SU-DHL-6 (cell line): ENCODE results near the gene DNAH14.
"Not testable (repeated sequence)": the region's sequence is repeated elsewhere in the genome, so short reads cannot be mapped to it uniquely, and the experiment has no call there.

Source experiments
- H2AFZ ChIP-seq: fragments of 200-600 bp; sonication (generic); 2 replicates; pipeline ENCODE4 v1.6.1; 2014; ENCODE audit warnings: low read depth, mild to moderate bottlenecking, moderate library complexity, mixed read lengths, antibody characterized with exemption, low read length; ENCODE audit not compliant: severe bottlenecking
- H3F3A ChIP-seq: fragments of 200-600 bp; shearing (Covaris generic); 2 replicates; pipeline ENCODE4 v1.6.0; 2016; ENCODE audit warnings: antibody characterized with exemption, mild to moderate bottlenecking; ENCODE audit not compliant: insufficient read depth
- H3K27ac ChIP-seq: fragments of 200-600 bp; sonication (generic); 2 replicates; pipeline ENCODE4 v1.5.1; 2016; ENCODE audit warnings: low read depth, mild to moderate bottlenecking, low read length, moderate library complexity, mixed read lengths
- H3K27me3 ChIP-seq: fragments of 200-600 bp; sonication (generic), shearing (Covaris generic); 2 replicates; pipeline ENCODE4 v1.6.0; 2014; ENCODE audit warnings: mild to moderate bottlenecking, low read length
- H3K36me3 ChIP-seq: fragments of 200-600 bp; sonication (generic); 2 replicates; pipeline ENCODE4 v1.6.1; 2014; ENCODE audit warnings: mild to moderate bottlenecking, low read length, mixed read lengths
- H3K4me2 ChIP-seq: fragments of 300-600, 200-600 bp; shearing (Covaris generic), sonication (generic); 2 replicates; pipeline ENCODE4 v1.6.0; 2014; ENCODE audit warnings: low read length, low read depth, mild to moderate bottlenecking; ENCODE audit not compliant: poor library complexity, severe bottlenecking
- H3K4me3 ChIP-seq: fragments of 200-600 bp; sonication (generic); 2 replicates; pipeline ENCODE4 v1.5.1; 2014; ENCODE audit warnings: antibody characterized with exemption, low read length, mild to moderate bottlenecking, mixed read lengths; ENCODE audit not compliant: insufficient read depth, poor library complexity, severe bottlenecking
- H3K79me2 ChIP-seq: fragments of 200-600 bp; sonication (generic); 2 replicates; pipeline ENCODE4 v1.6.1; 2014; ENCODE audit warnings: mild to moderate bottlenecking, low read length, moderate library complexity; ENCODE audit not compliant: insufficient read depth
- H3K9ac ChIP-seq: fragments of 200-600 bp; sonication (generic); 2 replicates; pipeline ENCODE4 v1.7.0; 2014; ENCODE audit warnings: mild to moderate bottlenecking, low read length
- H3K9me2 ChIP-seq: fragments of 200-600 bp; sonication (generic); replicated peaks from 2 replicates; pipeline ENCODE4 v1.6.1; 2014; ENCODE audit warnings: low read length; ENCODE audit not compliant: insufficient read depth
- H3K9me3 ChIP-seq: fragments of 200-600 bp; sonication (generic); 2 replicates; pipeline ENCODE4 v1.6.1; 2014; ENCODE audit warnings: low read length, mixed read lengths; ENCODE audit not compliant: insufficient read depth
- H4K20me1 ChIP-seq: fragments of 200-600 bp; sonication (generic); 2 replicates; pipeline ENCODE4 v1.6.1; 2014; ENCODE audit warnings: low read depth, mild to moderate bottlenecking, antibody characterized with exemption, low read length, moderate library complexity, mixed read lengths
- EZH2phosphoT487 ChIP-seq: fragments of 200-600 bp; sonication (generic), shearing (Covaris generic); conservative IDR thresholded peaks from 2 replicates; pipeline ENCODE4 v1.6.1; 2018; ENCODE audit warnings: mild to moderate bottlenecking, antibody characterized with exemption, low read length, moderate library complexity, mixed read lengths
- TF ChIP-seq, protein P1 (sequence below): fragments of 200-600 bp; sonication (generic); IDR thresholded peaks from one replicate; pipeline ENCODE4 v1.5.1; 2017; ENCODE audit warnings: antibody characterized with exemption, mild to moderate bottlenecking, low read length, moderate library complexity; ENCODE audit not compliant: insufficient read depth, poor library complexity, severe bottlenecking

Gene DNAH14

DNA sequence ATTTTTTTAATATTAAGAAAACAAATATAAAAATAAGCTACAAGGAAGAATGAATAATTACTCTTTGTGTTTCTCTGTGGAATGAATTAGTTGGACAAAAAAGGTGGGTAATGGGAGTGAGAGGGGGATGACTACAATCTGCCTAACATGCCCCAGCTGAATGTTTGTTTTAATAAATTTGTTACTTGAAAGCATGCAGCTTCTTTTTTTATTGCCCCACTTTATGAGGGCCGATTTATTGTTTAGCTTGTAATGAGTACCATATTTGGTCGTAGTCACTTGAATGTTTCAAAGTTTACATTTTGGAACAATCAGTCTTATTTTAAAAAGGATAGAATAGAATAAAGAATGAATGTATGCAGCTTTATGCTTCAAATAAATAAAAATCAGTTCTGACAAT, 301.0 kb downstream of the DNAH14 start:
- Histone ChIP-seq H3K4me3 (no peak overlapping the region), H3K27me3 (no peaks in the 10 kb centered on the region), H3F3A (no peaks in the 10 kb centered on the region), H3K9ac (no peak overlapping the region), H4K20me1 (no peaks in the 10 kb centered on the region), H3K27ac (no peak overlapping the region), H3K4me2 (no peak overlapping the region), H3K36me3 (no peaks in the 10 kb centered on the region), H3K9me2 (no peaks in the 10 kb centered on the region), H2AFZ (no peak overlapping the region), H3K9me3 (no peaks in the 10 kb centered on the region), H3K79me2 (no peaks in the 10 kb centered on the region)
- TF ChIP-seq, protein P1, sequence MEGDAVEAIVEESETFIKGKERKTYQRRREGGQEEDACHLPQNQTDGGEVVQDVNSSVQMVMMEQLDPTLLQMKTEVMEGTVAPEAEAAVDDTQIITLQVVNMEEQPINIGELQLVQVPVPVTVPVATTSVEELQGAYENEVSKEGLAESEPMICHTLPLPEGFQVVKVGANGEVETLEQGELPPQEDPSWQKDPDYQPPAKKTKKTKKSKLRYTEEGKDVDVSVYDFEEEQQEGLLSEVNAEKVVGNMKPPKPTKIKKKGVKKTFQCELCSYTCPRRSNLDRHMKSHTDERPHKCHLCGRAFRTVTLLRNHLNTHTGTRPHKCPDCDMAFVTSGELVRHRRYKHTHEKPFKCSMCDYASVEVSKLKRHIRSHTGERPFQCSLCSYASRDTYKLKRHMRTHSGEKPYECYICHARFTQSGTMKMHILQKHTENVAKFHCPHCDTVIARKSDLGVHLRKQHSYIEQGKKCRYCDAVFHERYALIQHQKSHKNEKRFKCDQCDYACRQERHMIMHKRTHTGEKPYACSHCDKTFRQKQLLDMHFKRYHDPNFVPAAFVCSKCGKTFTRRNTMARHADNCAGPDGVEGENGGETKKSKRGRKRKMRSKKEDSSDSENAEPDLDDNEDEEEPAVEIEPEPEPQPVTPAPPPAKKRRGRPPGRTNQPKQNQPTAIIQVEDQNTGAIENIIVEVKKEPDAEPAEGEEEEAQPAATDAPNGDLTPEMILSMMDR, result no peak
- TF ChIP-seq EZH2phosphoT487, result no peak

DNA sequence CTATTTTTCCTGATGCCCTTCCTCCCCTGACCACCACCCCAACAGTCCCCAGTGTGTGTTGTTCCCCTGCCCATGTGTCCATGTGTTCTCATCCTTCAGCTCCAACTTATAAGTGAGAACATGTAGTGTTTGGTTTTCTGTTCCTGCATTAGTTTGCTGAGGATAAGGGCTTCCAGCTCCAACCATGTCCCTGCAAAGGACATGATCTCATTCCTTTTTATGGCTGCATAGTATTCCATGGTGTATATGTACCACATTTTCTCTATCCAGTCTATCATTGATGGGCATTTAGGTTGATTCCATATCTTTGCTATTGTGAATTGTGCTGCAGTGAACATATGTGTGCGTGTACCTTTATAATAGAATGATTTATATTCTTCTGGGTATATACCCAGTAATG, 303.5 kb downstream of the DNAH14 start:
- H2AFZ ChIP-seq, H3K27ac ChIP-seq, H3K27me3 ChIP-seq, H3K36me3 ChIP-seq, H3K4me3 ChIP-seq, H3K9me2 ChIP-seq, H3F3A ChIP-seq, H3K79me2 ChIP-seq, H3K9me3 ChIP-seq, H3K9ac ChIP-seq, H4K20me1 ChIP-seq, H3K4me2 ChIP-seq: not testable (repeated sequence)

DNA sequence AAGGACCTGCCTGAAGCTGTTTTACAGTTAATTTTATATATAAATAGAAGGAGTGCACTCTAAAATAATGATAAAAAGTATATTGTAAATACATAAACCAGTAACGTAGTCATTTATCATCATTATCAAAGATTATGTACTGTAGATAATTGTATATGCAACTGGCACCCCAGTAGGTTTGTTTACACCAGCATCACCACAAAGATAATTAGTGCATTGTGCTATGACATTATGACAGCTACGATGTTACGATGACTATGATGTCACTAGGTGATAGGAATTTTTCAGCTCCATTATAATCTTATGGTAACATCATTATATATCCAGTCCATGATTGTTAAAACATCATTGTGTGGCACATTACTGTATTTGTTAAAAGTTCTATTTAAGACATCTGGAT, 313.1 kb downstream of the DNAH14 start:
- H3K4me3 ChIP-seq, result no peak overlapping the region
- H2AFZ ChIP-seq, result no peak overlapping the region
- no peaks in the 10 kb centered on the region for H3K27me3 ChIP-seq
- H3K4me2 ChIP-seq, result no peak overlapping the region
- no peaks in the 10 kb centered on the region for H3K79me2 ChIP-seq
- H4K20me1 ChIP-seq, result no peaks in the 10 kb centered on the region
- H3K9ac ChIP-seq, result no peak overlapping the region
- H3K27ac ChIP-seq, result no peak overlapping the region
- no peaks in the 10 kb centered on the region for H3K9me2 ChIP-seq
- H3K9me3 ChIP-seq, result no peaks in the 10 kb centered on the region
- H3K36me3 ChIP-seq, result no peaks in the 10 kb centered on the region
- TF ChIP-seq EZH2phosphoT487, result no peak
- TF ChIP-seq, protein P1, result no peak
- H3F3A ChIP-seq, result no peaks in the 10 kb centered on the region

DNA sequence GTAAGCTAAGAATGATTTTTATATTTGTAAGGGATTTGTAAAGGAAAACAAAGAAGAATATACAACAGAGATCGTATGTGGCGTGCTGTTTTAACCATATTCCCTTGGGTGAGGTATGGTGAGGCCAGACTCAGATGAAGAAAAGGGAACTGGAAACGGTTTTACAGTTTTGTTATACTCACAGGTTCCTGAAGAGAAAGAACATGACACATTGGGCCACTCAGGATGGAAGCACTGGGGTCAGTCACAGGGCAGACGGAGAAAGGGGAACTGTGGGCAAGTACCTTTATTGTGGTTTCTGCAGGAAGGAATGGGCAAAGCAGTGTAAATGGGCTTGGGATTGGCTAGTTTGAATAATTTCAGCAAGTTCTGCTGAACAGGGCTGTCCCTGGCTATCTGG, 321.0 kb downstream of the DNAH14 start:
- Histone ChIP-seq H3K27me3 (no peaks in the 10 kb centered on the region), H3K9ac (no peak overlapping the region), H4K20me1 (no peaks in the 10 kb centered on the region)

More for the DNA sequence above, 321.0 kb downstream of the DNAH14 start:
- H3K4me3 ChIP-seq, result no peak overlapping the region
- H3F3A ChIP-seq, result no peaks in the 10 kb centered on the region
- TF ChIP-seq, protein P1, result no peak
- no peak for TF ChIP-seq EZH2phosphoT487
- H3K4me2 ChIP-seq, result no peak overlapping the region
- H3K27ac ChIP-seq, result no peak overlapping the region
- no peaks in the 10 kb centered on the region for H3K9me3 ChIP-seq
- no peaks in the 10 kb centered on the region for H3K79me2 ChIP-seq
- H3K9me2 ChIP-seq, result no peaks in the 10 kb centered on the region
- H2AFZ ChIP-seq, result no peak overlapping the region
- no peaks in the 10 kb centered on the region for H3K36me3 ChIP-seq
